Cerebellar cortex (tissue), 1 donor: ENCODE data around the gene PTPRN2.

Experiments used
- DNase-seq: peaks from one replicate; pipeline ENCODE4 v3.0.0-alpha.2; 2015; ENCODE audit warnings: low spot score

Gene PTPRN2

GRCh38 chr7:157769526-157770215 lies 818.0 kb downstream of the PTPRN2 start:
- DNase-seq: no peak

DNA sequence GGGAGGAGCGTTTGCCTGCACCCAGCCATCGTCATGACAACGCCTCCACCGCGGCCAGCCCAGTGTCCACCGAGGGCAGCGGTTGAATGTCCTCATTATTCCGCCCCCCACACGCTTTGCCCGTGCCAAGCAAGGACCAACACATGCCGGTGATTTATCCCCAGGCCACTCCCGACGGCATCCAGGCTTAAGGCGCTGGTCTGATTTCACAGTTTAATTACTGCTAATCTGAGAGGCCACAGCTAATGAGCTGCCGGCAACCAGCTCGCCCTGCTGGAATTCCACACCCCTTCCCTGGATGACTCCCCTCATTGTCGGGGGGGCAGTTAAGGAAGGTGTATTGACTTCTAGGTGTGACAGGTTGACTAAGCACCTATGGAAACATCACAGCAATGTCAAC lies 818.5 kb downstream of the PTPRN2 start:
- no peak for DNase-seq

GRCh38 chr7:157768198-157768597 lies 819.4 kb downstream of the PTPRN2 start:
- no peak for DNase-seq

- no peak for DNase-seq
Measured at GRCh38 chr7:157767506-157768197, 820.0 kb downstream of the PTPRN2 start.

- DNase-seq: no peak
Measured at GRCh38 chr7:157766098-157766497, 821.5 kb downstream of the PTPRN2 start.

- DNase-seq: no peak
Measured at GRCh38 chr7:157764946-157765537, 822.6 kb downstream of the PTPRN2 start.

DNA sequence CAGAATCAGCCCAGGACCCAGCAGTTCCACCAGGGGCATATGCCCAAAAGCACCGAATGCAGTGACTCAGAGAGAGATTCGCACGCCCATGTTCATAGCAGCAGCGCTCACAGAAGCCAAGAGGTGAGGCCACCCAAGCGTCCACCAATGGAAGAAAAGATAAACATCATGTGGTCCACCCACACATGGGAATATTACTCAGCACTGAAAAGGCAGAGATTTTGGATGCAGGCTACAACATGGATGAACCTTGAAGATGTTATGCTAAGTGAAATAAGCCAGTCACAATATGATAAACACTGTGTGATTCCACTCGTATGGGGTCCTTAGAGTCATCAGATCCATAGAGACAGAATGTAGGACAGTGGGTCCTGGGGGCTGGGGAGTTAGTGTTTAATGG lies 823.4 kb downstream of the PTPRN2 start:
- DNase-seq: no peak

GRCh38 chr7:157763279-157764000 lies 824.2 kb downstream of the PTPRN2 start:
- DNase-seq: no peak

GRCh38 chr7:157762824-157763223 lies 824.8 kb downstream of the PTPRN2 start:
- no peak for DNase-seq

GRCh38 chr7:157760004-157760730 lies 827.5 kb downstream of the PTPRN2 start:
- no peak for DNase-seq

- no peak for DNase-seq
Measured at GRCh38 chr7:157759246-157759805, 828.3 kb downstream of the PTPRN2 start.

- no peak for DNase-seq
Measured at GRCh38 chr7:157758468-157759245, 829.0 kb downstream of the PTPRN2 start.

DNA sequence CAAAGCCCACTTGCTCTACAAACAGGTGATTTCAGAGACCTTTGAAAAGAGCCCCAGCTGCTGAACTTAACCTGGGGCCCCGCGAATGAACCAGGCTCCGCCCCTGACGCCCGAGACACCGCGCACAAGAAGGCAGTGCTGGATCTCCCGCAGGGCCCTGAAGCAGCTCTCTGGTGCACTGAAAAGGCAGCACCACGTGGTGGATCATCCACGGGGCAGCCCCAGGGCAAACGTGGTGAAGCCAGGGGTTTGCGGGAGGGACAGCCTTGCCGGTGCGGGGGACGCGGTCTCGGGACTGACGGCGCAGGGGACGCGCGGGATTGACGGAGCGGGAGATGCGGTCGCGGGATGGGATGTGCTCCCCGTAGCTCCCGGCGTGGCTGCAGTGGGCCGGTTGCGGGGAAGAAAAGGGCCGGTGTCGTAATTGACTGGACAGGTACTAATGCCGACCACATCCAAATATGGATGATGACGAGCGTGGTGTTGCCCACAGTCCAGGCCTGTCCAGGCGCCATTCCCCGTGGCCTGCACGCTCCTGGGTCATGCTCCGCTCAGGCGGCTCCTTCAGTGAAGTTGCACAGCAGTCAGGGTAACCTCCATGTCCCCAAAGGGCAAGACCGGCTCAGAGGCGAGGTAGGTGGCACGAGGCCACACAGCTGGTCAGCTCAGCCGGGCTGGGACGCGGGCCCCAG lies 829.7 kb downstream of the PTPRN2 start:
- DNase-seq: no peak

DNA sequence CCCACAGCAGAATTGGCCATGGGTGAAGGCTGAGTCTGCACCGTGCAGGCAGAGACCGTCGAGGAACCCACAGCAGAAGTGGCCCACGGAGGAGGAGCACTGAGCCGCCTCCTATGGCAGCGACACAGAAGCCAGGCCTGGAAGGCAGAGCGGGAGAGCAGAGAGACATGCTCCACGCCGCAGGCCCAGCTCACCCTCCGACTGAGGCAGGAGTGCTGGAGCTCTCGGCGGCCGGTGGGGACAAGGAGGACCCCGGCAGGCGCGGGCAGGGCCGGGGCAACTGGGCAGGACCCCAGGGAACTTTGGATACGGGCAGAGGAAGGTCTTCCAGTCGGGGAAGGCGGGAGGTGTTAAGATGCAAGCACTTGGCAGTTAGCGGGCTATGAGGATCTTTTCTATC lies 830.4 kb downstream of the PTPRN2 start:
- no peak for DNase-seq

DNA sequence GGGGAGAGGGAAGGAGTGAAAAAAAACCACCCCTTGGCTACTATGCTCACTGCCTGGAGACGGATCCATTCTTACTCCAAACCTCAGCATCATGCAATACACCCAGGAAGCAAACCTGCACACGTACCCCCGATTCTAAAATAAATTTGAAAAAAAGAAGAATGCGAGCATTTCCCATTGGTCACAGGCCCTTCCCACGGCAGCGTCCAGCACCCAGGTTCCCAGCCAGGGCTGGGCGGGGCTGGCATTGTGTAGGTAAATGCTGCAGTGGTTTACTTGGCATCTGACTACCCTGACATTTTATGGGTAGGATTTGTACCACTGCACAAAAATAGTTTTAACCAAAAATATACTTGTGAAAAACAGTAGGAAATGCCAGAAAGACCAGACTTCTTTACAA lies 831.9 kb downstream of the PTPRN2 start:
- DNase-seq: no peak

DNA sequence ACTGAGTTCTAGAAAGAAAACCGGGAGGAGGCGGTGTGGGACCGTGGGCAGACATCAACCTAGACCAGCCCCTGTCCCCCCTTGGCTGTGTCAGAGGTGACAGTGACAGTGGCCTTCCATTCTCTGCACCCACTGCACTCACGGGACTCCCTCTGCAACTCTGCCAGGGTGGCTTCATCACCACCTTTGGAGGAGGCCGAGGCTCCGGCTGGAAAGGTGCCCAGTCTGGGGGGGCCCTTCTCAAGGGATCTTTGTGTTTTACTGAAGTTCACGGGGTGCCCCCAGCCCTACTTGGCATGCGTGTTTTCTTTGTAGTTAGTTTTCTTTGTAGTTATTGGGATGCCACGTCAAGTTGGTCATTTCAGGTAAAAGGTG lies 833.2 kb downstream of the PTPRN2 start:
- DNase-seq: no peak

DNA sequence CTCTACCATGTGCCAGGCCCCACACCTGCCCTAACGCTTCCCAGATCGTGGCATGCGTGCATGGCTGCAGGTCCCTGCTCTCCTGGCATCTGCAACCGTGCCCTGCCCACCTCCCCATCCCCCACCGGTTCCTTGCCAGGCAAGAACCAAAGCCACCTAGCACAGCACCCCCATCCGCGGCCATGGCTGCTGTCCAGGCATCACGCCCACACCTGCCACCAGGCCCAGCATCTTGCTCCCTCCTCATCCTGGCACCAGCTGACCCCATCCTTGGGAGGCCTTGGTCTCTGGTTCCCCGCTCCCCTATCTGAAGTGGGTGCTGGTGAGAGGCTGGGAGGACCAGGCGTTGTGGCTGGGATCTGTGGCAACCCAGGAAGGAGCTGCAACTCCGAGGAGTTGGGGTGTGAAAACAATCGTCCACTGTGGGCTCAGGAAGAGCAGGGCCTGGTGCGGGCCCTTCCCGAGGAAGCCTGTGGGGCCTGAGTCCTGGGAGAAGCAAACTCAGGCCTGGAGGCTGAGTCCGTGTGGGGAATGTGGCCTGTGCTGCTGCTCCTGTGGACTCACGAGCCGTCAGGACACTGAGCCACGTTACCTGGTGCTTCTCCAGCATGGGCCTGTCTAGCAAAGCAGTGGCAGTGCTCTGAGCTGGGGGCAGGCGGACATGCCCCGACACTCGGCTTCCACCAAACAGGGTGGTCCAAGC lies 833.8 kb downstream of the PTPRN2 start:
- DNase-seq: no peak

DNA sequence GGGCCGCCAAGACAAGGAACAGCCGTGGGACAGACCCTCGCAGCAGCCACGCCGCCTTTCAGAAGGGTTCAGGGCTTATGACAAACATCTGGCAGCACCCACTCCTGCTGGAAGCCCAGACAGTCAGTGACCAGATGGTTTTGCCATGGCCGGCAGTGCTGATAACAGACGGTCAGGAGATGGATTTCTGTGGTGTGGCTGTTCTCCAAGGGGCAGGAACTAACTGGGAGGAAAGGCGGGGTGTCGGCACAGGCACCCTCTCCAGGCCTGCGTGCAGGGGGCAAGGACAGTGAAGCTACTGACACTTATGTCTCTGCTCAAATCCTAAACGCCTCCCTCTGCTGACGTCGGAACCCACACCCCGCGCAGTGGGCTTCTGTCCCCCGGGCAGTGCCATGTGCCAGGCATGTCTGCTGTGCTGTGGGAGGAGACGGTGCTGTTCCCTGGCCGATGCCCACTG lies 834.8 kb downstream of the PTPRN2 start:
- DNase-seq: no peak

DNA sequence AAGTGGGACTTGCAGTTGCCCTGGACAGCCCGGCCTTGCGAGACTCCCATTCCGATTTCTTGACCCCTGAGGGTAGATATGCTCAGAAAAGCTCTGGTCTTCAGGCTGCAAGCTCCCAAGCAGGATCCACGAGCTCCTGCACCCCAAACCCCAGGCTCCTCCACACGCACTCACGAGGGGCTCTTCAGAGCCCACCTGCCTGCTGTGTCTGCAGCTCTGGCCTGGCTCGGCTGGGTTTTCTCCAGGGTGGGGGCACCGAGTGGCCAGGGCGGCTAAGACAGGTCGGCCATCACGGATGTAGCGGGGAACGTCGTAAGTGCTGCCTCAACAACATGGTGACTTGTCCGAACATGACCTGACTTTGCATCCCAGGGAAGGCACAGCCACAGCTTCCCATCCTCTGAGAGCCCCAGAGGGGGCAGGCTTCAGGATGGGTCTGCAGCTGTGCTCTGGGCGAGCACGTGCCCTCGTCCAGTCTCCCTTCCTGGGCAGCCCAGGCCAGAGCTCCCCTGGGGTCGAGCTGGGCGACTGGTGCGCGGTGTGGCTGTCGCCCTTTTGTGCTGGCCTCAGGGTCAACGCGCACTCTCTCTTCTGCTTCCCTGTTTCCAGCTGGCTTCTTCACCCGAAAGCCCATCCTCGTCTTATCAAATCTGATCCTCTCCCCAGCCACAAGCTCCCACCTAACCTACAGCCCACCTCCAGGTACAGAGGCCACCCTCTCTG lies 835.5 kb downstream of the PTPRN2 start:
- DNase-seq: no peak
